ENCODE results near the gene EZH1. TPM values are rescaled to one million over a fixed set of nuclear protein-coding genes. Genes with fewer than 3 reads are reported as not detected.

EZH1 gene
- total and polyA plus RNA-seq, 2 of the 4 experiments (the other 2 are of a cell fraction), result 17.6 to 27.3 TPM

DNA sequence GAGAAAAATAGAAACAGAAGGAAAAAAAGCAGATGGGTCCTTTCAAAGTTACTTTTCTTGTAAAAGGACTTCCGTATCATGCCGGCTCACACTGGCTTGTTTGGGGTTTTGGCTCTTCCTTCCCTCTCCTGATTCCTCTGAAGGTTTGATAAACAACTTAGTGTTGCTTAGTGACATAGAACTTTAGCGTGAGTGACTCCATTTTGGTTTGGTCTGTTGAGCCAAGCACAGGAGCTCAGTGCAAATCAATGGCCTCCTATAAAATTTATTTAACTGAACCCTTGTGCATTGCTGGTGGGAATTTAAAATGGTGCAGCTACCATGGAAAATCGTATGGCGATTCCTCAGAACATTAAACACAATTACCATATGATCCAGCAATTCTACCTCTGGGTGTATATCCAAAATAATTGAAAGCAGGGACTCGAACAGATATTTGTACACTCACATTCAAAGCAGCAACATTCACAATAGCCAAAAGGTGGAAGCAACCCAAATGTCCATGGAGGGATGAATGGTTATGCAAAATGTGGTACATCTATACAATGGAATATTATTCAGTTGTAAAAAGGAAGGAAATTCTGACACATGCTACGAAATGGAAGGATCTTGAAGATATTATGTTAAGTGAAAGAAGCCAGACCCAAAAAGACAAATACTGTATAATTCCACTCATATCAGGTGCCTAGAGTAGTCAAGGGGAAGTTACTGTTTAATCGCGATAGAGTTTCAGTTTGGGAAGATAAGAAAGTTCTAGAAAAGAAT lies 86.8 kb downstream of the EZH1 start:
- Histone ChIP-seq H3K27ac (ENCODE audit: insufficient read depth, low read length) (no peak overlapping the region), H4K8ac (ENCODE audit: low read depth in 2 of 2, low read length in 2 of 2) (peak overlapping the region in 1 of 2 experiments; percentile 77; a peak in 1 of 4 replicates), H2BK5ac (ENCODE audit: low read depth, low read length, poor library complexity, severe bottlenecking) (no peak overlapping the region), H2BK20ac (ENCODE audit: low read depth, low read length) (no peak overlapping the region), H4K91ac (ENCODE audit: insufficient read depth, low read depth, low read length) (no peak overlapping the region), H3K23ac (ENCODE audit: low read depth, low read length) (no peak overlapping the region), H3K9me1 (ENCODE audit: insufficient read depth, low read length) (peaks cover 15% of the 10 kb centered on the region), H3K4me1 (ENCODE audit: control insufficient read depth, insufficient read depth, low read length) (peaks cover 11% of the 10 kb centered on the region), H3K9ac (ENCODE audit: low read depth, low read length) (no peak overlapping the region), H3K9me3 (ENCODE audit: control insufficient read depth, insufficient read depth, low read length) (no peaks in the 10 kb centered on the region), H3K27me3 (ENCODE audit: control insufficient read depth, insufficient read depth, low read length) (peaks cover 7% of the 10 kb centered on the region), H3K18ac (ENCODE audit: low read depth, low read length) (no peak overlapping the region), H3K4ac (ENCODE audit: low read depth, low read length) (no peak overlapping the region), H2AK5ac (ENCODE audit: low read depth, low read length) (no peak overlapping the region), H4K20me1 (ENCODE audit: insufficient read depth, low read length) (no peaks in the 10 kb centered on the region), H4K5ac (ENCODE audit: low read depth, low read length) (no peak overlapping the region), H2AK9ac (replicated peaks; ENCODE audit: low read depth, low read length, poor library complexity) (no peak overlapping the region), H3K79me1 (ENCODE audit: low read depth in 1 of 2, low read length in 2 of 2) (peaks cover 4 to 24% of the 10 kb centered on the region in 2 experiments; a peak in 2 of 4 replicates), H3K4me3 (ENCODE audit: insufficient read depth, low read depth, low read length) (no peak overlapping the region), H2BK120ac (ENCODE audit: low read depth, low read length) (no peak overlapping the region), H2AFZ (replicated peaks; ENCODE audit: low read length, poor library complexity) (no peak overlapping the region), H2BK15ac (ENCODE audit: low read depth, low read length) (no peak overlapping the region), H3K14ac (replicated peaks; ENCODE audit: low read depth, low read length) (no peak overlapping the region), H3K36me3 (ENCODE audit: control insufficient read depth, insufficient read depth, low read length) (peaks cover 5% of the 10 kb centered on the region; the same call in 1 of the 2 replicates), H3K4me2 (ENCODE audit: low read depth, low read length) (no peak overlapping the region), H3K56ac (ENCODE audit: extremely low read depth, insufficient read depth, low read length) (no peak overlapping the region)
- ChIA-PET CTCF (no interaction called here), POLR2A (ENCODE audit: unreplicated experiment) (no interaction called here)
- BruUV-seq (replicated peaks), result no TSS peak
- ATAC-seq (ENCODE audit: low read depth) (no peak), DNase-seq (no peak)
- in situ Hi-C loops (cut with MboI; ENCODE audit: low sequenced_read_pairs), result no loop called here
- TF ChIP-seq, protein P1, sequence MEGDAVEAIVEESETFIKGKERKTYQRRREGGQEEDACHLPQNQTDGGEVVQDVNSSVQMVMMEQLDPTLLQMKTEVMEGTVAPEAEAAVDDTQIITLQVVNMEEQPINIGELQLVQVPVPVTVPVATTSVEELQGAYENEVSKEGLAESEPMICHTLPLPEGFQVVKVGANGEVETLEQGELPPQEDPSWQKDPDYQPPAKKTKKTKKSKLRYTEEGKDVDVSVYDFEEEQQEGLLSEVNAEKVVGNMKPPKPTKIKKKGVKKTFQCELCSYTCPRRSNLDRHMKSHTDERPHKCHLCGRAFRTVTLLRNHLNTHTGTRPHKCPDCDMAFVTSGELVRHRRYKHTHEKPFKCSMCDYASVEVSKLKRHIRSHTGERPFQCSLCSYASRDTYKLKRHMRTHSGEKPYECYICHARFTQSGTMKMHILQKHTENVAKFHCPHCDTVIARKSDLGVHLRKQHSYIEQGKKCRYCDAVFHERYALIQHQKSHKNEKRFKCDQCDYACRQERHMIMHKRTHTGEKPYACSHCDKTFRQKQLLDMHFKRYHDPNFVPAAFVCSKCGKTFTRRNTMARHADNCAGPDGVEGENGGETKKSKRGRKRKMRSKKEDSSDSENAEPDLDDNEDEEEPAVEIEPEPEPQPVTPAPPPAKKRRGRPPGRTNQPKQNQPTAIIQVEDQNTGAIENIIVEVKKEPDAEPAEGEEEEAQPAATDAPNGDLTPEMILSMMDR (conservative IDR thresholded peaks at IDR 0.05; ENCODE audit: low read depth, low read length), result no peak
- TF ChIP-seq, protein P2, sequence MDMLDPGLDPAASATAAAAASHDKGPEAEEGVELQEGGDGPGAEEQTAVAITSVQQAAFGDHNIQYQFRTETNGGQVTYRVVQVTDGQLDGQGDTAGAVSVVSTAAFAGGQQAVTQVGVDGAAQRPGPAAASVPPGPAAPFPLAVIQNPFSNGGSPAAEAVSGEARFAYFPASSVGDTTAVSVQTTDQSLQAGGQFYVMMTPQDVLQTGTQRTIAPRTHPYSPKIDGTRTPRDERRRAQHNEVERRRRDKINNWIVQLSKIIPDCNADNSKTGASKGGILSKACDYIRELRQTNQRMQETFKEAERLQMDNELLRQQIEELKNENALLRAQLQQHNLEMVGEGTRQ (IDR thresholded peaks at IDR 0.05; ENCODE audit: low read depth, low read length), result no peak
- TF ChIP-seq NFE2L2 (IDR thresholded peaks at IDR 0.05; ENCODE audit: low read depth, low read length) (no peak), SMC3 (IDR thresholded peaks at IDR 0.05; ENCODE audit: low read depth, low read length) (no peak), CEBPB (IDR thresholded peaks at IDR 0.05; ENCODE audit: low read depth, low read length) (no peak), CHD1 (IDR thresholded peaks at IDR 0.05; ENCODE audit: low read depth, low read length) (no peak), RCOR1 (IDR thresholded peaks at IDR 0.05; ENCODE audit: insufficient replicate concordance, low read length) (no peak), MAZ (IDR thresholded peaks at IDR 0.05; ENCODE audit: borderline replicate concordance, low read depth, low read length) (no peak), RAD21 (IDR thresholded peaks at IDR 0.05; ENCODE audit: low read length) (no peak), FOS (IDR thresholded peaks at IDR 0.05; ENCODE audit: low read depth, low read length) (no peak), MXI1 (IDR thresholded peaks at IDR 0.05; ENCODE audit: borderline replicate concordance, low read depth, low read length) (no peak), POLR2A (IDR thresholded peaks at IDR 0.05; ENCODE audit: low read depth, low read length) (no peak)
- TF ChIP-seq, protein P3, sequence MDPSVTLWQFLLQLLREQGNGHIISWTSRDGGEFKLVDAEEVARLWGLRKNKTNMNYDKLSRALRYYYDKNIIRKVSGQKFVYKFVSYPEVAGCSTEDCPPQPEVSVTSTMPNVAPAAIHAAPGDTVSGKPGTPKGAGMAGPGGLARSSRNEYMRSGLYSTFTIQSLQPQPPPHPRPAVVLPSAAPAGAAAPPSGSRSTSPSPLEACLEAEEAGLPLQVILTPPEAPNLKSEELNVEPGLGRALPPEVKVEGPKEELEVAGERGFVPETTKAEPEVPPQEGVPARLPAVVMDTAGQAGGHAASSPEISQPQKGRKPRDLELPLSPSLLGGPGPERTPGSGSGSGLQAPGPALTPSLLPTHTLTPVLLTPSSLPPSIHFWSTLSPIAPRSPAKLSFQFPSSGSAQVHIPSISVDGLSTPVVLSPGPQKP (IDR thresholded peaks at IDR 0.05; ENCODE audit: borderline replicate concordance, low read depth, low read length), result no peak
- no CpG with 5 or more reads among the region's 9 CpGs for WGBS, 2 experiments (ENCODE audit: extremely low coverage in 2 of 2, insufficient read length in 1 of 2)
- dilution Hi-C loops (cut with HindIII; ENCODE audit: low sequenced_read_pairs, unreplicated experiment), result no loop called here
- intact Hi-C loops (cut with micrococcal nuclease), result loop anchor here (5.0 kb wide), 1 partner anchor 51 kb away; the partner anchor contains the start of genes RETREG3 and TUBG1

All from IMR-90 (cell line).